ENCODE data around the gene ZCCHC7.

DNA sequence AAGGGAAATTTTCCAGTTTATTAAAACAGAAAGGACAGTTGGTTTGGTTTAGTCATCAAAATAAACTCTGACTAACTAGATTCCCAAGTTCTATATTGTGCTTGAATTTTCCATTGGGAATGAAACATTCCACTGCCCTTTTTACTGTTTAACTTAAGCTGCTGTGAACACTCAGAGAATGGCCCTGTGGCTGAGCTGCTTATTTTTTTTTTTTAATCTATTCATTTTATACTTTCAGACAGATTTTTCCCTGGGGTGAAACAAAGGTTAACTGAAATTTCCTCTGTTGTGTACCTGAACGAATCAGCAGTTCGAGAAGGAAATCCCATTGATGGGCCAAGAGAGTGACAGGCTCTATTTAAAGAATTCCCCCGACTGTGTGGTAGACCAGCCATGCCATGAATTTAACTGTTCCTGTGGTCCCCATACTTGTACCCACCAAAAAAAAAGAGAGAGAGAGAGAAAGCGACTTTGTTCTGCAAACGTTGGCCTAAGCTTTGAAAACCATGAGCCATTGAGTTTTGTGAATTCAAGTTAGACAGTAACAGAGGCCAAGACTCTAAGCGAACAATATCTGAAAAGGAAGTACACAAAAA, 163.5 kb downstream of the ZCCHC7 start:
- TF ChIP-seq KHSRP (IDR thresholded peaks at IDR 0.05) (no peak), CBFA2T3 (IDR thresholded peaks at IDR 0.05) (no peak), HDAC6 (IDR thresholded peaks at IDR 0.05; ENCODE audit: low read depth, low read length) (no peak), NONO (IDR thresholded peaks at IDR 0.05; ENCODE audit: low read depth in 2 of 2, low read length in 1 of 2) (no peak)
- TF ChIP-seq, protein P1, sequence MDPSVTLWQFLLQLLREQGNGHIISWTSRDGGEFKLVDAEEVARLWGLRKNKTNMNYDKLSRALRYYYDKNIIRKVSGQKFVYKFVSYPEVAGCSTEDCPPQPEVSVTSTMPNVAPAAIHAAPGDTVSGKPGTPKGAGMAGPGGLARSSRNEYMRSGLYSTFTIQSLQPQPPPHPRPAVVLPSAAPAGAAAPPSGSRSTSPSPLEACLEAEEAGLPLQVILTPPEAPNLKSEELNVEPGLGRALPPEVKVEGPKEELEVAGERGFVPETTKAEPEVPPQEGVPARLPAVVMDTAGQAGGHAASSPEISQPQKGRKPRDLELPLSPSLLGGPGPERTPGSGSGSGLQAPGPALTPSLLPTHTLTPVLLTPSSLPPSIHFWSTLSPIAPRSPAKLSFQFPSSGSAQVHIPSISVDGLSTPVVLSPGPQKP (CRISPR knock-in tag; IDR thresholded peaks at IDR 0.05), result no peak
- TF ChIP-seq, protein P2, sequence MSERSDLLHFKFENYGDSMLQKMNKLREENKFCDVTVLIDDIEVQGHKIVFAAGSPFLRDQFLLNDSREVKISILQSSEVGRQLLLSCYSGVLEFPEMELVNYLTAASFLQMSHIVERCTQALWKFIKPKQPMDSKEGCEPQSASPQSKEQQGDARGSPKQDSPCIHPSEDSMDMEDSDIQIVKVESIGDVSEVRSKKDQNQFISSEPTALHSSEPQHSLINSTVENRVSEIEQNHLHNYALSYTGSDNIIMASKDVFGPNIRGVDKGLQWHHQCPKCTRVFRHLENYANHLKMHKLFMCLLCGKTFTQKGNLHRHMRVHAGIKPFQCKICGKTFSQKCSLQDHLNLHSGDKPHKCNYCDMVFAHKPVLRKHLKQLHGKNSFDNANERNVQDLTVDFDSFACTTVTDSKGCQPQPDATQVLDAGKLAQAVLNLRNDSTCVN (CRISPR knock-in tag; IDR thresholded peaks at IDR 0.05), result no peak
